Measurements from ENCODE around the gene HCN1.
"Not testable (repeated sequence)": the region's sequence is repeated elsewhere in the genome, so short reads cannot be mapped to it uniquely, and the experiment has no call there.

Gene HCN1

DNA sequence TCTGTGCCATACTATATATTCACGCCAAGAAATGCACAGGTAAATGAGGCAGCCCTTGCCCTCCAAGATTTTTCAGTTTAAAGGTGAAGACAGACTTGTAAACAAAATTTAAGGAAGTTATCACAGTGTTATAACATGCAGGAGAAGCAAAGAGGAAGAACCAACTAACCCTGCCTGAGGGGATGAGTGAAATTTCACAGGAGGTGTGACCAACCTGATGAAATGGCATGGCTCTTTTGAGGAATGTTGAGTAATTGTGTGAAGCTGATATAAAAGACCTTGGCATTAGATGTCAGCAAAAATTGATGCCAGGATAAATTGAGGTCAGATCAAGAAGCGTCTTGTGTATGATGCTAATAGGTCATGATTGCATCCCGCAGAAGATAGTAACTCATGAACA lies 86.5 kb downstream of the HCN1 start:
- DNase-seq: no peak

DNA sequence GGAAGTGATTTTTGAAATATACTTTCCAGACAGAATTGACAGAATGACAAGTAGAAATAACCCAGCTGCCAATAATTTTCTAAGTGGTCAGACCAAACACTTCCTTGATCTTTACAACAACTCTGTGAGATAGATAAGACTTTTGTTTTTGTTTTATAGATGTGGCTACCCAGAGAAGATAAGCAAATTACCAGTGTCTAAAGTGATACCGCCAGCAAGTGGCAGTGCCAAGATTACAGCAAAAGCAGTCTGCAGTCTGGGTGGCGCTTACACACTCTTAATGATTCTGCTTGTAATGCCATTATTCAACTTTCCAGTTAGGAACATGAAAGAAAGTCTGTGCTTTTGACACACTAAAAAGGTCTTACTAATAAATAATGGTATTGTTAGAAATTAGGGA lies 92.1 kb downstream of the HCN1 start:
- no peak for DNase-seq

DNA sequence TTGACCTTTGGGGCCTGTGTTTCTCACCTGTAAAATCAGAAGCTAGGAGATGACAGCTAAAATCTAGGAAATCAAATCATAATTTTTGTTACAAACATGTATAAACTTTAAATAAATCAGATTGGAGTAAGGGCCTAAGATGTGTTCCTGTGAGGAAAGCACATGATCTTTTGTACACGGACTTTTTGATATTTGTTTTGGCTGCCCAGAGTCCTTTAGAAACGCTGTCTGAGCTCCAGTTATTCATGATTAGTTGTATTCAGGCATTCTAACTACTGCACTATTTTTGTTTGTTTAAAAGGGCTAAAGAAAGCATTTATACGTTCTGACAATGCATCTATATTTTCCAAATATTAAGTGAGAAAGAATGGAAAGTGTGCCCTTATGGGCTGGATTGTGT lies 94.8 kb downstream of the HCN1 start:
- DNase-seq: no peak

DNA sequence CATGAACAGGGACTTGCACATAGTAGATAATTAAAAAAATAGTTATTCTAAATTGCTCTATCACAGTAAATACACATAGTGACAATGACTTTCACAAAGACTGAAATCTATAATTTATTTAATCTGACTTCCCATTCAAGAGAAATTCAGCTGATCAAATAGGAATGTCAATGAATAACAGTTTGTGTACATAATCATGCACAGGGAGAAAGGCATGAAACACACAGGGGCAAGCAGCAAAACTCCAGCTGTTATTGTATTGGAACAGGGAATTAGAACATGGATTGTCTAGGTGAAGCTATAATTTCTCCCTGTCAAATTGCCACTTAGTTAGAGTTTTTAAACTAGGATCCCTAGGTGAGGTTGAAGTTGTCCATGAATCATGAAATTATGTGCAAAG lies 99.9 kb downstream of the HCN1 start:
- DNase-seq: no peak

DNA sequence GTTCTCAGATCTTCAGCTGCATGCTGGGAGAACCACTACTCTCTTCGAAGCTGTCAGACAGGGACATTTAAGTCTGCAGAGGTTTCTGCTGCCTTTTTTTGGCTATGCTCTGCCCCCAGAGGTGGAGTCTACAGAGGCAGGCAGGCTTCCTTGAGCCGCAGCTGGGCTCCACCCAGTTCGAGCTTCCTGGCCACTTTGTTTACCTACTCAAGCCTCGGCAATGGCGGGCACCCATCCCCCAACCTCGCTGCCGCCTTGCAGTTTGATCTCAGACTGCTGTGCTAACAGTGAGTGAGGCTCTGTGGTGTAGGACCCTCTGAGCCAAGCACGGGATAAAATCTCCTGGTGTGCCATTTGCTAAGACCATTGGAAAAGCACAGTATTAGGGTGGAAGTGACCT lies 110.2 kb downstream of the HCN1 start:
- not testable (repeated sequence) for DNase-seq

DNA sequence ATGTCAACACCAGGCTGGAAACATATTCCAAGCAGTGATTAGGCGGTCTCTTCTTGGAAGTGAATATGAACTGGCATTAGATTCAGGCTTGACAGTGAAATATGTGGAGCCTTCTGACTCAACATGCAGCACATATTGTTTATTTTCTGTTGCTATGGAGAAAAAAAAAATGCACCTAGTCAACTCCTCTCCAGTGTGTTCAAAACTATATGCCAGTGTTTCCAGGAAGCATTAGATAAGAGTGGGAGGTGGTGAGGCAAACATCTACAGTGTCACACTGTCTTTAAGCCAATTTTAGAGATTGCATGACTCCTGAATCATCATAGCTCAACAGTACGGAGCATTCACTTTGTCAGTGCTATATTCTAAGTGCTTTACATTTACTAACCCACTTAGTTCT lies 117.9 kb downstream of the HCN1 start:
- no peak for DNase-seq

DNA sequence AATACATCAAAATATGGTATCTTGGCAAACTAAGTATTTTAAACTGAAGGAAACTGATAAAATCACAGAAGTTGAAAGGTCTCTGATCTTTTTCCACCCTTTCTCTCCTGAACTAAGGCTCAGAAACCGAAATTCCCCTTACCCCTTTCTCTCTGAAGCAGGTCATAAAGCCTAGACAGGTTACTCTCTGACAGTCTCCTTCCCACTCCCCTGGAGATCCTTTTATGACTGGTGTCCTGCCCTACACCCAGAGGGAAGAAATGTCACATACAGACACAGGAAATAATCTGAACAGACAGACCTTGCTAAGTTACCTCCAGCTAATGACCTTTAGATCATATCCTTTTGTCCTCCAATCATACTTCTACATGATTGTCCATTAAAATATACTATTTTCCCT lies 127.4 kb downstream of the HCN1 start:
- DNase-seq: no peak

DNA sequence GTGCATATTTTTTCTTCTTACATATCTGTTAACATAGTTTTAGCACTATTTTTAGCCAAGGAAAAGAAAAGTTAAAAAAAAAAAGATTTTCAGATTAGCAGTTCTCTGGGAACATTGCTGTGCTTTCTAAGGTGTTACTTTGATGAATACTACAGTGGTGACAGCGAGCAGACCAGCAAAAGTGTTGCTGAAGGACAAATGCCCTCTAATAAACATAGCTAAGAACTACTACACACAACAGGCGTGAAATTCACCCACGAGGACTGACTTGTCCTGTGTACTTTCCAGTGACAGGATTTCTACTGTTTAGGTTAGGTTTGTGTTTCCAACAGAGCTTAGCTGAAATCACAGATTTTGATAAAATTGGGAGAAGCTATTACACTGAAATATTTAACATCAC lies 153.8 kb downstream of the HCN1 start:
- DNase-seq: no peak

DNA sequence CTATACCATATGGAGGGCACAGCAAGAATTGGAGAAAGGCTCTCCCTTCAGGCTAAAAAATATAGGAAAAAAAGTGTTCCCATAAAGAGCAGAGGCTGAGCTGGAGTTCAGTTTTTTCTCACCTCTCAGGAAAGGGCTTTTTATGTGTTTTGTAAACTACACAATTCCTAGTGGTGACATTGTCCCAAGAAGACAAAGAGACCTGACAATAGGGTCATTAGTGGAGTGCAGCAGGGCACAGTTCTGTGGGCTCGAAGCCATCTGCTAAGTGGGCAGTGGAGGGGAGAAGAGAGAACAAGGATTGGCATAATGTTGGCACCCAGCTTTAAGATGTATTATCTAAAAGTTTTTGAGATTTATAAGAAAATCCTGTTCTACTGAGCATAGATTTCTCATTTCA lies 162.5 kb downstream of the HCN1 start:
- DNase-seq: no peak

DNA sequence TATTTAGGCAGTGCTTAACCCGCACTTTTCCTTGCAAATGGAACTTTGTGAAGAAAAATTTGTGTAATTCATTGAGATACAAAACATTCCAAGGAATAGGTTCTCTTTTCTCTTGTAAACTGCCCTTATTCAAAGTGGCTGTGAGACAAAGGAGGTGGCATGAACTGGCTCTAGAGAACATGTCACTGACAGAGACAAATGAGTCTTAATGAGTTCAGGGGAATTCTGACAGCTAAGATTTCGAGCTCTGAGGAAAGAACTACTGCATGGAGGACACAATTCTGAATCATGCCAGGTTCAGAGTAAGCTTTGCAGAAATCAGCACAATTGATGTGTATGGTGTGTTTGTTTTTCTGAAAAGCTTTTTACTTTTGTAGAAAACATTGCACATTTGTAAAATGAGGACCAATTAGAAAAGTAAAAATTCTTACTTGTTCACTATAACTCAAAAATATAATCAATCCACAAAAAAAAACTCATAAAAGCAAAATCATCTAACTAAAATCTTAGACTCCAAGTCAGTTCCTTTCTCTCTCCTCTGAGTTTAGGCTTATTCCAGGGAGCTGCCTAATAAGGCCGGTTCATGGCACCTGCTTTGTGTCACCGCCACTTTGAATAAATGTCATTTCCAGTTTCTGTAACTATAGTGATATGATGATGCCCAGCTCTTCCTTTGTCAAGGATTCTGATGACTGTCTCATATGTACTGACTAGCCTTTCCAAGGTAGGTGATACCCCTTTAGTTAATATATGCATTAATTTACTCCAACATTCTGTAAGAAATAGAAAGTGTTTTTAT lies 163.2 kb downstream of the HCN1 start:
- DNase-seq: no peak

DNA sequence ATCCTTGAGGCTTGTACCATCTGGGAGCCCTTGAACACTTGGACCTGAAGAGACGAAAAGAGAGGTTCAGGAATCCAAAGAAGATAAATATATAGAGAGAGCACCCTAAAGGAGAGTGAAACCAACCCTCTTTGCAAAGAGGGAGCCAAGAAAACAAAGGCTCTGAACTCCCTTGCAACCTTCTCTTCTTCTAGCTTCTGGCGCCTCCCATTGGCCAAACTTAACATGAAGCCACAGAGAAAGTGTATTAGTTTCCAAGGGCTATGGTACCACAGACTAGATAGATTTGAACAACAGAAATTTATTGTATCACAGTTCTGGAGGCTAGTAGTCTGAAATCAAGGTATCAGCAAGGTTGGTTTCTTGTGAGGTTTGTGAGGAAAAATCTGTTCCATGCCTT lies 175.1 kb downstream of the HCN1 start:
- no peak for DNase-seq

DNA sequence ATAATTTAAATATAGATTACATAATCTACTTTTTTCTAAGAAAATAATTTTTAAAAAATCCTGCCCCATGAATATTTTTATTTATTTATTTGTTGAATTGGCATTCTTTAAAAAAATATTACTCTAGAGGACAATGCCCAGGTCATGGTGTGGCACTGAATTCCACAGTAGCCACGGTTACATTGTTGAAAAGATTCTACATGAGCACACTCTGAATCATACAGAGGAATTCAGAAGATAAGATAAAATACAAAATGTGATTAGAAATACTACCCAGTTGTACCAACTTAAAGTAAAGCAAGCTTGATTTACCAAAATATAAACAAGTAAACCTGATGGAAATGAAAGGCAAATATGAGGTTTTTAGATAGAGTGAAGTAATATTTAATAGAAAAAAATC lies 183.7 kb downstream of the HCN1 start:
- no peak for DNase-seq

DNA sequence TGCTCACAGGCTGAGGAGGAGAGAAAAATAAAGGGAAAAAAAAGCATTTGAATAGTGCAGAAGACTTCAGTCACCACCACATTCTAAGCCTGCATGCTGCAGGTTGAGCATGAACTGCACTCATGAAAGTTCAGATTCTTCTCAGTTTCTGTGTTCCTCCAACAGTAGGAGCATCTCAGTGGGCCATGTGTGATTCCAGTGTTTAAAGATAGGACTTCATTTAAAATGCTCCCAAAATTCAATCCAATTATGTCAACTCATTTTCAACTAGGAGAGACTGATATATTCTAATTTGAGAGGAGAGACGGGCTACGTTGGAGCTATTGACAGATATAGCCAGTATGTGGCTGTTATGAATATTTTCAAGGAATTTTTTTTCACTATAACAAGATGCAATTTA lies 186.8 kb downstream of the HCN1 start:
- no peak for DNase-seq

DNA sequence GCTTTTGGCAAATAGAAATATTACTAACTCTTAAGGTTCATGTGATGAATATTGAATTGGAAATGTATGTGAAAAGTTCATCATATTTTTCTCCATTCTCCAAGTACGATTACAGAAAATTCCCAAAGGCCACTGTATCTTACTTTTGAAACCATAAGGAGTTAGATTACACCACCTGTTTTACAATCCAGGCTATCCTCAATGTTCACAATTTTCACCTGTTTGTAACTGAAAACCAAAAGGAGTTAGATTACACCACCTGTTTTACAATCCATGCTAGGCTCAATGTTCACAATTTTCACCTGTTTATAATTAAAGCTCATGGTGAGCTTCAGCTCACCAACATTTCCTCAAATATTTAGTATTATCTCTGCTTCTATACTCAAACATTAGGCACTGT lies 188.0 kb downstream of the HCN1 start:
- no peak for DNase-seq

DNA sequence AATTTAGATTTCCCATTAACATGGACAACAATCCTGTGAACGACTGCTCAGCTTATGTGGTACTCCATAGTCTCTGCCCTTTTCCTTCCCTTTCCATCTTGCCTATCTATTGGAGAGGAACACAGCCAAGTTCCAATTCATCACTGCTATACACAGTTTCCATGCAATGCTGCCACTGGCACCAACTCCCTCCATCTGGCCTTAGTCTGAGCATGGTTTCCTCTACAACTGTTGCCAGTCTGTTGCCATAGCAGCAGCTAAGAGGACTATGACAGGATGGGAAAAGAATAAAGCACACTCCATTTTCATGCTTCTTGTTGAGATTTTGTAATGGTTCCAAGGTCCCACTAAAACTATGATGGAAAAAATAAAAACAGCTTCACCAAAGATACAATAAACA lies 189.0 kb downstream of the HCN1 start:
- no peak for DNase-seq

DNA sequence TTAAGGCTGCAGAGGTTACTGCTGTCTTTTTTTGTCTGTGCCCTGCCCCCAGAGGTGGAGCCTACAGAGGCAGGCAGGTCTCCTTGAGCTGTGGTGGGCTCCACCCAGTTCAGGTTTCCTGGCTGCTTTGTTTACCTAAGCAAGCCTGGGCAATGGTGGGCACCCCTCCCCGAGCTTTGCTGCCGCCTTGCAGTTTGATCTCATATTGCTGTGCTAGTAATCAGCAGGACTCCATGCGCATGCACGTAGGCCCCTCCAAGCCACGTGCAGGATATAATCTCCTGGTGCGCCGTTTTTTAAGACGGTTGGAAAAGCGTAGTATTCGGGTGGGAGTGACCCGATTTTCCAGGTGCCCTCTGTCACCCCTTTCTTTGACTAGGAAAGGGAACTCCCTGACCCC lies 197.2 kb downstream of the HCN1 start:
- not testable (repeated sequence) for DNase-seq

DNA sequence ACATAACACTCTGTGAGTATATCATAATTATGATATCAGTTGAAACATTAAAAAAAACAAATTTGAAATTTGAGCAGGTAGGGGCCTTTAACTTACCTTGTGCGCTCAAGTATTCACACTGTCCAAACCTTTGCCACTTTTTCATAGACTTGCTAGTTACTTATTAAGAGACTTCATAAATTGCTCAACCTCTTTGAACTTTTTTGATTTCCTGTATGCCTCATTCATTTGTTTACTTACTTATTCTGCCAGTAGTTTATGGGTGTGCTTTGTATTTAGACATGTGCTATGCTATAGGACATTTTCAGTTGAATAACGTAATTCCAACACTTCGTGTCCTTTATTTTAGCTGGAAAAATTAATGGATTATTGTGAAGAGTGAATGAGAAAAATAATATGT lies 204.8 kb downstream of the HCN1 start:
- no peak for DNase-seq

DNA sequence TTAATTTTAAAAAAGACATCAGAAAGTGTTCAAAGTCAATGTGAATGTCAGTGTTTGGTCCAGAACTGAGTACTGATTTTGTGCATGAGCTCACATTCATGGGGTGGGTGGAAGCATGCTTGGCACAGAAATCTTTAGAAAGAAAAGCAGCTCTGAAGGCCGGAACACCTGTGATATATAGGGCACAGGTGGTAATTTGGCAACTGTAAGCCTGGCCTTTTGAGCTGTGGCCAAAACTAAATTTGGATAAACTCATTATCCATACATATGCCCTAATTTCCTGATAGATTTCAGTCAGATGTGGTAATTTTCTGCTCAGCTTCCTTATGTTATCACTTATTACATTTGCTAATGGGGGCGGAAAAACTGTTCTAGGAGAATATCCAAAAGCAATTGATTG lies 211.4 kb downstream of the HCN1 start:
- no peak for DNase-seq

DNA sequence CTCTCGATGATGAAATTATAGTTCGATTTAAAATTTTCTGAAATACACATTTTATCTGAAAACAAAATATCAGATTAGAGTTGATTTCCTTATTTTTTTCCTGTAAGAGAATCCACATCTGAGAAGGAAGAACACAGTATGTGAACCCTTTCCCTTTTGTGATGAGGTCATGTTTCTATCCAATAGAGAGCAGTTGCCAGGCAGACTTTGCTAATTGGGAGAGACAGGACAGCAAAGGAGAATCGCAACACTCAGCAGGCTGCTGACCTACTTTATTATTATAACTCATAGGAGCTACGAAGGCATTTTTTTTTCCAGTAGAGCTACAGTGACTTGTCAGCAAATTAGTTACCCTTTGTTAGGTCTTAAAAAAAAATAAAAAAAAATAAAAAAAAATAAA lies 242.1 kb downstream of the HCN1 start:
- DNase-seq: no peak

DNA sequence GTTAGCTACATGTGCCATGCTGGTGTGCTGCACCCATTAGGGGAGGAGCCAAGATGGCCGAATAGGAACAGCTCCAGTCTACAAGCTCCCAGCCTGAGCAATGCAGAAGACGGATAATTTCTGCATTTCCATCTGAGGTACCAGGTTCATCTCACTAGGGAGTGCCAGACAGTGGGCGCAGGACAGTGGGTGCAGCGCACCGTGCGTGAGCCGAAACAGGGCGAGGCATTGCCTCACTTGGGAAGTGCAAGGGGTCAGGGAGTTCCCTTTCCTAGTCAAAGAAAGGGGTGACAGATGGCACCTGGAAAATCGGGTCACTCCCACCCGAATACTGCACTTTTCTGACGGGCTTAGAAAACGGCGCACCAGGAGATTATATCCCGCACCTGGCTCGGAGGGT lies 251.3 kb downstream of the HCN1 start:
- DNase-seq: not testable (repeated sequence)

DNA sequence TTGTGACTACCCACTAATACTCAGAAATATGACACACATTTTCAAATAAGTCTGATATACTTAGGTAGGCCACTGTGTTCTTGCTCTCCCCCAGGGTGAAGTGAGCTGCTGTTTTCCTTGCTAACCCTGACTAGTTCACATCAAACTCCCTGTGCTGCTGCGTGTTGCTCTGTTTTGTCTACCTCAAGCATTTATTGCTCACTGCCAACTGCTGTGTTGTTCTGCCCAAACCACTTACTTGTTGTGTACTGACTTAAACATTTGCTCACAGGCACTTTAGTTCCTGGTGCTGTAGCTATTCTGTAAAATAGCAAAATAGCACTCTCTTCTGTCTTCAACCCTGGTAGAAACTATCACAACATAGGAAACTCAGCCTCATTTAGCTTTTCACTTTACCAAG lies 255.7 kb downstream of the HCN1 start:
- no peak for DNase-seq

DNA sequence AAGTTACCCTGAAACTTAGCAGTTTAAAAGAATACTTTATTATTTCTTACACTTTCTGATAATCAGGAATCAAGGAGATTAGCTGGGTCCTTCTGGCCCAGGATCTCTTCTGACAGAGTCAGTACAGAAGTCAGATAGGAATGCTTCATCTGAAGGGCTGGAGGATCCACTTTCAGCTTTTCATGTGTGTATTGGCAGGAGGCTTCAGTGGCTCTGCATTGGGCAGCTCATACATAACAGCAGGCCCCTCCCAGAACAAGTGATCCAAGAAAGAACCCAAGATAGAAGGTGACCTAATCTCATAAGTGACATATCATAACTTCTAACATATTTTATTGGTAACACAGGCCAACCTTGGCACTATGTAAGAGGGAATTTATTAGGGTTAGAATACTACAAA lies 258.4 kb downstream of the HCN1 start:
- no peak for DNase-seq

DNA sequence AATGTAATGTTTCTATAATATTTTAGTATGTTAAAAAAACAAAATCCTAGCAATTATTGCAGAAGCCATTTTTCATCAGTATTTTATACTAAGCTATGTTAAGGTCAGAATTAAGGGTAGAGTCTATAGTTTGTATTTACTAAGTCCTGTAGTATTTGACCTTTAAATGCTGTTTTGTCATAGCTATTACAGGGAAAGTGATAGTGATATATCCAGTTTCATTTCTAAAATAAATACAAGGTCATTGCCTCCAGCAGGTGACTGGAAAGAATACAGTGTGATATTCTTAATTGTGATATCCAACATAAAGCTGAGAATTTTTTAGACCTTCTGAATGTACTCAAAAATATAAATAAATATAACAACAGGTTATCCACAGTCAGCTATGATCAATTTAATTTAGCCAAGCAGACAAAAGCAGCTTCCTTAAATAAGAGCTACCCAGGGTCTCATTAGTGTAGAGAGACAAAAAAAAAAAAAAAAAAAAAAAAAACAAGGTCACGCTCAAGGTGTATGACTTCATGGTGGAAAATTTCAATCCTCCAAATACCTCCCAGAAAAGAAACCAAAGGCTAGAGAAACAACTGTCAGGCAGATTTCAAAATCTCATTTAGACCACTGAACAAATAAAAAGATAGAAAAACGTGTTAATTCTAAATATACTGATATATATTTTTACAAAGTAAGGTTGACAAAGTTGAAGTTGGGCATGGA lies 278.7 kb downstream of the HCN1 start:
- DNase-seq: no peak

Measured in T-helper 2 cell (primary cell).